WERI-Rb-1 (cell line): ENCODE data around the gene PPP1R2C.

Experiments used
- DNase-seq: peaks from one replicate; pipeline ENCODE4 v3.0.0-alpha.2; 2020
- H3K27ac ChIP-seq: fragments of 250-450 bp; sonication (Bioruptor Pico); 2 replicates; pipeline ENCODE4 v1.5.1; 2020; ENCODE audit warnings: mild to moderate bottlenecking, moderate library complexity
- H3K27me3 ChIP-seq: fragments of 250-450 bp; sonication (Bioruptor Pico); 2 replicates; pipeline ENCODE4 v1.5.1; 2021; ENCODE audit warnings: mild to moderate bottlenecking, low read depth, moderate library complexity; ENCODE audit not compliant: insufficient read depth, severe bottlenecking
- H3K36me3 ChIP-seq: fragments of 250-450 bp; sonication (Bioruptor Pico); 2 replicates; pipeline ENCODE4 v1.5.1; 2020; ENCODE audit warnings: mild to moderate bottlenecking, moderate library complexity
- H3K4me3 ChIP-seq: 2 replicates; pipeline ENCODE4 v1.5.1; 2011; ENCODE audit warnings: low read depth, mild to moderate bottlenecking, control low read depth, low read length
- H3K9me3 ChIP-seq: fragments of 250-450 bp; sonication (Bioruptor Pico); 2 replicates; pipeline ENCODE4 v1.5.1; 2021; ENCODE audit warnings: mild to moderate bottlenecking, moderate library complexity; ENCODE audit not compliant: severe bottlenecking
- TF ChIP-seq, protein P1 (sequence below): IDR thresholded peaks from 2 replicates; pipeline ENCODE4 v1.5.1; 2011; ENCODE audit warnings: low read depth, mild to moderate bottlenecking, control low read depth, inconsistent platforms, low read length

Gene PPP1R2C

GRCh38 chrX:42770566-42770965, 7.4 kb downstream of the PPP1R2C start:
- no peak overlapping the region for H3K27ac ChIP-seq
- H3K36me3 ChIP-seq, result no peaks in the 10 kb centered on the region
- no peak overlapping the region for H3K4me3 ChIP-seq
- no peaks in the 10 kb centered on the region for H3K9me3 ChIP-seq
- no peak for DNase-seq
- TF ChIP-seq, protein P1, sequence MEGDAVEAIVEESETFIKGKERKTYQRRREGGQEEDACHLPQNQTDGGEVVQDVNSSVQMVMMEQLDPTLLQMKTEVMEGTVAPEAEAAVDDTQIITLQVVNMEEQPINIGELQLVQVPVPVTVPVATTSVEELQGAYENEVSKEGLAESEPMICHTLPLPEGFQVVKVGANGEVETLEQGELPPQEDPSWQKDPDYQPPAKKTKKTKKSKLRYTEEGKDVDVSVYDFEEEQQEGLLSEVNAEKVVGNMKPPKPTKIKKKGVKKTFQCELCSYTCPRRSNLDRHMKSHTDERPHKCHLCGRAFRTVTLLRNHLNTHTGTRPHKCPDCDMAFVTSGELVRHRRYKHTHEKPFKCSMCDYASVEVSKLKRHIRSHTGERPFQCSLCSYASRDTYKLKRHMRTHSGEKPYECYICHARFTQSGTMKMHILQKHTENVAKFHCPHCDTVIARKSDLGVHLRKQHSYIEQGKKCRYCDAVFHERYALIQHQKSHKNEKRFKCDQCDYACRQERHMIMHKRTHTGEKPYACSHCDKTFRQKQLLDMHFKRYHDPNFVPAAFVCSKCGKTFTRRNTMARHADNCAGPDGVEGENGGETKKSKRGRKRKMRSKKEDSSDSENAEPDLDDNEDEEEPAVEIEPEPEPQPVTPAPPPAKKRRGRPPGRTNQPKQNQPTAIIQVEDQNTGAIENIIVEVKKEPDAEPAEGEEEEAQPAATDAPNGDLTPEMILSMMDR, result no peak
- peaks cover 4% of the 10 kb centered on the region for H3K27me3 ChIP-seq

- no peak for DNase-seq
- Histone ChIP-seq H3K9me3 (no peaks in the 10 kb centered on the region), H3K36me3 (no peaks in the 10 kb centered on the region), H3K27me3 (no peaks in the 10 kb centered on the region), H3K27ac (no peak overlapping the region), H3K4me3 (no peak overlapping the region)
- TF ChIP-seq, protein P1, result no peak
Measured at GRCh38 chrX:42759881-42760280, 18.1 kb downstream of the PPP1R2C start.

DNA sequence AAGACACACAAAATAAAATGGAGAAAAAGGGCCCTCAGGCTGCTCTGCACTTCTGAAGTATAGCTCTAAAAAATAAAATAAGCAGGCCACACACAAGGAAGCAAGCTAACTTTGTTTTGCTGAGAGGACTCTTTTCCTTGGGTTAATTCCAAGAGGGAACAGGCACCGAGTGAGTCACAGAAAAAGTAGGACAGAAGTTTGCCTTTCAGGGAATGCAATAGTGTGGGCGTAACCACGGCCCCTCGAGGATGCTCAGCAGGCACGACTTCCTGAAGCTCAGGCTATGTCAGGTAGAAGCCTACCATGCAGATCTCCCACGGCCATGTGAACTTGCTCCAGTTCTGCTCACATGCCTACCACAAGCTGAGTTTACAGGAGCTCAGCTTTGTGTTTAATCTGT, 22.1 kb downstream of the PPP1R2C start:
- no peak overlapping the region for H3K27ac ChIP-seq
- H3K9me3 ChIP-seq, result no peaks in the 10 kb centered on the region
- DNase-seq, result no peak
- H3K36me3 ChIP-seq, result no peaks in the 10 kb centered on the region
- no peak overlapping the region for H3K4me3 ChIP-seq
- TF ChIP-seq, protein P1, result no peak
- no peaks in the 10 kb centered on the region for H3K27me3 ChIP-seq

- Histone ChIP-seq H3K27ac (no peak overlapping the region), H3K36me3 (no peaks in the 10 kb centered on the region), H3K27me3 (no peaks in the 10 kb centered on the region), H3K4me3 (no peak overlapping the region), H3K9me3 (no peaks in the 10 kb centered on the region)
- TF ChIP-seq, protein P1, result no peak
- DNase-seq, result no peak
Measured at GRCh38 chrX:42754603-42755002, 23.4 kb downstream of the PPP1R2C start.

GRCh38 chrX:42754115-42754514, 23.8 kb downstream of the PPP1R2C start:
- Histone ChIP-seq H3K27me3 (no peaks in the 10 kb centered on the region), H3K27ac (no peak overlapping the region), H3K4me3 (no peak overlapping the region), H3K36me3 (no peaks in the 10 kb centered on the region), H3K9me3 (no peaks in the 10 kb centered on the region)
- TF ChIP-seq, protein P1, result no peak
- DNase-seq, result no peak

- H3K27ac ChIP-seq, result no peak overlapping the region
- no peaks in the 10 kb centered on the region for H3K27me3 ChIP-seq
- TF ChIP-seq, protein P1, result no peak
- no peaks in the 10 kb centered on the region for H3K9me3 ChIP-seq
- no peak overlapping the region for H3K4me3 ChIP-seq
- DNase-seq, result no peak
- H3K36me3 ChIP-seq, result no peaks in the 10 kb centered on the region
Measured at GRCh38 chrX:42752730-42753129, 25.2 kb downstream of the PPP1R2C start.
